ENCODE measurements around the gene ALPK3.

DNA sequence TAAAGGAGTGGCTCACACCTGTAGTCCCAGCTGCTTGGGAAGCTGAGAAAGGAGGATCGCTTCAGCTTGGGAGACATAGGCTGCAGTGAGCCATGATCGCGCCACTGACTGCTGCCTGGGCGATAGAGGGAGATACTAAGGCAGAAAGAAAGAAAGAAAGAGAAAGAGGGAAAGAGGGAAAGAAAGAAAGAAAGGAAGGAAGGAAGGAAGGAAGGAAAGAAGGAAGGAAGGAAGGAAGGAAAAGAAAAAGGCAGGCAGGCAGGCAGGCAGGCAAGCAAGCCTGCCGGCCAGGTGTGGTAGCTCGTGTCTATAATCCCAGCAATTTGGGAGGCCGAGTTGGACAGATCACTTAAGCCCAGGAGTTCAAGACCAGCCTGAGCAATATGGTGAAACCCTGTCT lies 82.6 kb downstream of the ALPK3 start:
- TF ChIP-seq, protein P1, sequence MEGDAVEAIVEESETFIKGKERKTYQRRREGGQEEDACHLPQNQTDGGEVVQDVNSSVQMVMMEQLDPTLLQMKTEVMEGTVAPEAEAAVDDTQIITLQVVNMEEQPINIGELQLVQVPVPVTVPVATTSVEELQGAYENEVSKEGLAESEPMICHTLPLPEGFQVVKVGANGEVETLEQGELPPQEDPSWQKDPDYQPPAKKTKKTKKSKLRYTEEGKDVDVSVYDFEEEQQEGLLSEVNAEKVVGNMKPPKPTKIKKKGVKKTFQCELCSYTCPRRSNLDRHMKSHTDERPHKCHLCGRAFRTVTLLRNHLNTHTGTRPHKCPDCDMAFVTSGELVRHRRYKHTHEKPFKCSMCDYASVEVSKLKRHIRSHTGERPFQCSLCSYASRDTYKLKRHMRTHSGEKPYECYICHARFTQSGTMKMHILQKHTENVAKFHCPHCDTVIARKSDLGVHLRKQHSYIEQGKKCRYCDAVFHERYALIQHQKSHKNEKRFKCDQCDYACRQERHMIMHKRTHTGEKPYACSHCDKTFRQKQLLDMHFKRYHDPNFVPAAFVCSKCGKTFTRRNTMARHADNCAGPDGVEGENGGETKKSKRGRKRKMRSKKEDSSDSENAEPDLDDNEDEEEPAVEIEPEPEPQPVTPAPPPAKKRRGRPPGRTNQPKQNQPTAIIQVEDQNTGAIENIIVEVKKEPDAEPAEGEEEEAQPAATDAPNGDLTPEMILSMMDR (optimal IDR thresholded peaks at IDR 0.05 in 1 of 3, IDR thresholded peaks at IDR 0.05 in 1 of 3, conservative IDR thresholded peaks at IDR 0.05 in 1 of 3; ENCODE audit: extremely low read depth in 1 of 3, insufficient read depth in 2 of 3, low read length in 3 of 3), result no peak
- TF ChIP-seq EZH2 (IDR thresholded peaks at IDR 0.05; ENCODE audit: low read length), result no peak
